ENCODE results near the gene ADCY4. TPM values are rescaled to one million over a fixed set of nuclear protein-coding genes. Genes with fewer than 3 reads are reported as not detected.
A peak's percentile ranks its signal among the peaks of the same experiment; 100 is the strongest.

ADCY4 gene
- total RNA-seq, 1 experiment from 2014 or later, result 0.86 TPM

DNA sequence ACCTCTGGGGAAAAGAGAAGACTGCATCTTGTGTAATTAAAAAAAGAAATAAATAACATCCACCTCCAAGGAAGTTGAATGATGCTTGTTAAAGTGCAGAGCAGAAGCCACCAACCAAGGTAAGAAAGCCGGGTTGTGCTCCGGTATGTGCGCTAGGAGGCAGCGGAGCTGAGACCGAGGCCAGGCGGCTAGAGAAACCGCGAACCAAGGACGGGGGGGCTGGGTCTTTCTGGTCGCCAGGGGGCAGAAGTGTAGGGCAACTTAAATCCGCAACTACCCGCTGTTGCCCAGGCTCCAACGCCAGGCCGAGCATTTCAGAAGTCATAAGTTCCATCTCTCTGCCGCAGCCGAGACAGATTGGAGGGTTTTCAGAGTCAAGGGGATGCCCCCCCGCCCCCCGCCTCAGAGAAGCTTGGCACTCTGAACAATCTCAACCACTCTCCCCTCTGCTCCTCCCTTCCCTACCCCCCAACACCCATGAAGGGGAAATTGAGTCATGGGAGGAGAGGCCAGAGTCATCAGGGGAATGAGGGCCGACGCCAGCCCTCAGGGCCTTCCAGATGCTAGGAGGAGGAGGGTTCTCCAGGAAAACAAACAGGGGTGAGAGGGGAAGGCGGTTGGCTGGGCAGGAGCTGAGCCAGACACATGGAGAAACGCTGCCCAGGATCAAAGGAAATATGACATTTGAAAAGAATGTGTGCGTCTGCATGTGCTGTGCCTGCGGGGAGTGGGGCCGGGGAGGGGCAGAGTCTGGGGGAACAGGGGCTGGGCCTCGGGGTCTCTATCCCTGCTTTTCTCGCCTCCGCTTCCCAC lies 30.9 kb upstream of the ADCY4 start:
- H3K4me1 ChIP-seq (ENCODE audit: control insufficient read depth in 1 of 2, insufficient read depth in 2 of 2, low read length in 2 of 2), result peaks cover 15 to 33% of the 10 kb centered on the region in 2 experiments
- H4K20me1 ChIP-seq (ENCODE audit: insufficient read depth), result no peaks in the 10 kb centered on the region
- no peaks in the 10 kb centered on the region for H3K9me3 ChIP-seq (ENCODE audit: control insufficient read depth in 1 of 2, insufficient read depth in 1 of 2, low read depth in 1 of 2, low read length in 2 of 2)
- intact Hi-C loops (cut with micrococcal nuclease), result loop anchor here (1.0 kb wide), 3 partner anchors 46 to 70 kb away; no protein-coding TSS in a partner anchor
- ChIA-PET CTCF (interaction anchor here (0.7 to 2.3 kb wide), 13 partner anchors 9 to 124 kb away, joined by 3 to 84 read pairs (median 7); partner anchors contain the start of genes CIDEB, SDR39U1 and TINF2), POLR2A (interaction anchor here (0.9 to 2.2 kb wide), 8 partner anchors 14 to 1271 kb away, joined by 3 to 33 read pairs (median 4); partner anchors contain the start of genes ACIN1, CBLN3, KHNYN and RNF31), RAD21 (ENCODE audit: low non-redundant PET in 1 of 2, low total read pairs in 2 of 2, uncharacterized antibody in 2 of 2, unreplicated experiment in 2 of 2) (interaction anchor here (0.7 to 2.2 kb wide), 4 partner anchors 32 to 66 kb away, joined by 3 to 18 read pairs (median 6); no protein-coding TSS in a partner anchor)
- H3K4me3 ChIP-seq (replicated peaks in 1 of 2; ENCODE audit: low read depth in 1 of 2, low read length in 2 of 2), result peak overlapping the region; percentile 55 to 64
- H3K79me2 ChIP-seq (ENCODE audit: insufficient read depth, low read length), result no peaks in the 10 kb centered on the region
- H3K4me2 ChIP-seq (ENCODE audit: low read length), result peak overlapping the region; percentile 97
- ATAC-seq, result peak; percentile 55
- no peaks in the 10 kb centered on the region for H3K27me3 ChIP-seq (ENCODE audit: insufficient read depth, low read length)
- H3K9ac ChIP-seq (ENCODE audit: low read length), result peak overlapping the region; percentile 69
- TSS peak; percentile 82 for BruUV-seq (replicated peaks)
- H2AFZ ChIP-seq (ENCODE audit: low read depth, low read length, poor library complexity, severe bottlenecking), result peak overlapping the region; percentile 78
- DNase-seq (ENCODE audit: low read depth, low spot score), result peak; percentile 85
- no peaks in the 10 kb centered on the region for H3K9me2 ChIP-seq (ENCODE audit: insufficient read depth)
- peak overlapping the region; percentile 89 for H3K27ac ChIP-seq (ENCODE audit: low read depth, low read length)
- no peaks in the 10 kb centered on the region for H3K36me3 ChIP-seq (ENCODE audit: control insufficient read depth in 1 of 2, insufficient read depth in 2 of 2, low read length in 2 of 2)
- TF ChIP-seq POLR2A (IDR thresholded peaks at IDR 0.05; ENCODE audit: borderline replicate concordance, extremely low read depth, insufficient read depth, insufficient read length), result no peak
- no peak; the same call in 1 of the 2 replicates for TF ChIP-seq SIN3A (IDR thresholded peaks at IDR 0.05; ENCODE audit: low read depth)
- TF ChIP-seq SP1 (IDR thresholded peaks at IDR 0.05; ENCODE audit: low read depth), result peak; percentile 39
- peak; percentile 81 for TF ChIP-seq RAD21 (IDR thresholded peaks at IDR 0.05; ENCODE audit: low read depth)
- peak; percentile 32 for TF ChIP-seq POLR2AphosphoS5 (IDR thresholded peaks at IDR 0.05; ENCODE audit: low read depth, low read length)
- peak; percentile 50; the same call in 1 of the 2 replicates for TF ChIP-seq MAX (IDR thresholded peaks at IDR 0.05)
- TF ChIP-seq ELF1 (IDR thresholded peaks at IDR 0.05; ENCODE audit: borderline replicate concordance, low read depth), result no peak
- no peak for TF ChIP-seq FOSL1 (IDR thresholded peaks at IDR 0.05; ENCODE audit: low read depth)
- no peak for TF ChIP-seq ZNF274 (IDR thresholded peaks at IDR 0.05; ENCODE audit: low read depth, low read length)
- TF ChIP-seq ATF3 (IDR thresholded peaks at IDR 0.05), result no peak
- TF ChIP-seq, protein P1, sequence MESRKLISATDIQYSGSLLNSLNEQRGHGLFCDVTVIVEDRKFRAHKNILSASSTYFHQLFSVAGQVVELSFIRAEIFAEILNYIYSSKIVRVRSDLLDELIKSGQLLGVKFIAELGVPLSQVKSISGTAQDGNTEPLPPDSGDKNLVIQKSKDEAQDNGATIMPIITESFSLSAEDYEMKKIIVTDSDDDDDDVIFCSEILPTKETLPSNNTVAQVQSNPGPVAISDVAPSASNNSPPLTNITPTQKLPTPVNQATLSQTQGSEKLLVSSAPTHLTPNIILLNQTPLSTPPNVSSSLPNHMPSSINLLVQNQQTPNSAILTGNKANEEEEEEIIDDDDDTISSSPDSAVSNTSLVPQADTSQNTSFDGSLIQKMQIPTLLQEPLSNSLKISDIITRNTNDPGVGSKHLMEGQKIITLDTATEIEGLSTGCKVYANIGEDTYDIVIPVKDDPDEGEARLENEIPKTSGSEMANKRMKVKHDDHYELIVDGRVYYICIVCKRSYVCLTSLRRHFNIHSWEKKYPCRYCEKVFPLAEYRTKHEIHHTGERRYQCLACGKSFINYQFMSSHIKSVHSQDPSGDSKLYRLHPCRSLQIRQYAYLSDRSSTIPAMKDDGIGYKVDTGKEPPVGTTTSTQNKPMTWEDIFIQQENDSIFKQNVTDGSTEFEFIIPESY (IDR thresholded peaks at IDR 0.05; ENCODE audit: extremely low read depth, insufficient replicate concordance, low read length), result no peak
- no peak for TF ChIP-seq CEBPB (IDR thresholded peaks at IDR 0.05; ENCODE audit: low read depth)
- TF ChIP-seq YY1 (IDR thresholded peaks at IDR 0.05; ENCODE audit: extremely low read depth, insufficient replicate concordance, low read depth, low read length), result peak; percentile 59
- TF ChIP-seq, protein P2, sequence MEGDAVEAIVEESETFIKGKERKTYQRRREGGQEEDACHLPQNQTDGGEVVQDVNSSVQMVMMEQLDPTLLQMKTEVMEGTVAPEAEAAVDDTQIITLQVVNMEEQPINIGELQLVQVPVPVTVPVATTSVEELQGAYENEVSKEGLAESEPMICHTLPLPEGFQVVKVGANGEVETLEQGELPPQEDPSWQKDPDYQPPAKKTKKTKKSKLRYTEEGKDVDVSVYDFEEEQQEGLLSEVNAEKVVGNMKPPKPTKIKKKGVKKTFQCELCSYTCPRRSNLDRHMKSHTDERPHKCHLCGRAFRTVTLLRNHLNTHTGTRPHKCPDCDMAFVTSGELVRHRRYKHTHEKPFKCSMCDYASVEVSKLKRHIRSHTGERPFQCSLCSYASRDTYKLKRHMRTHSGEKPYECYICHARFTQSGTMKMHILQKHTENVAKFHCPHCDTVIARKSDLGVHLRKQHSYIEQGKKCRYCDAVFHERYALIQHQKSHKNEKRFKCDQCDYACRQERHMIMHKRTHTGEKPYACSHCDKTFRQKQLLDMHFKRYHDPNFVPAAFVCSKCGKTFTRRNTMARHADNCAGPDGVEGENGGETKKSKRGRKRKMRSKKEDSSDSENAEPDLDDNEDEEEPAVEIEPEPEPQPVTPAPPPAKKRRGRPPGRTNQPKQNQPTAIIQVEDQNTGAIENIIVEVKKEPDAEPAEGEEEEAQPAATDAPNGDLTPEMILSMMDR (IDR thresholded peaks at IDR 0.05 in 2 of 3, conservative IDR thresholded peaks at IDR 0.05 in 1 of 3; ENCODE audit: borderline replicate concordance in 1 of 3, insufficient read depth in 1 of 3, low read depth in 2 of 3, low read length in 2 of 3), result peak; percentile 88 to 98 (median 89)
- TF ChIP-seq CBX3 (IDR thresholded peaks at IDR 0.05; ENCODE audit: low read depth), result no peak
- TF ChIP-seq EZH2phosphoT487 (IDR thresholded peaks at IDR 0.05; ENCODE audit: borderline replicate concordance), result no peak
- peak; percentile 80 for TF ChIP-seq TCF7L2 (IDR thresholded peaks at IDR 0.05; ENCODE audit: borderline replicate concordance, extremely low read depth, insufficient read depth, insufficient read length)
- TF ChIP-seq EGR1 (IDR thresholded peaks at IDR 0.05; ENCODE audit: low read depth), result no peak
- no peak for TF ChIP-seq EZH2 (IDR thresholded peaks at IDR 0.05)
- no peak for TF ChIP-seq SRF (IDR thresholded peaks at IDR 0.05; ENCODE audit: low read depth)
- no peak for TF ChIP-seq JUND (IDR thresholded peaks at IDR 0.05)
- no peak for TF ChIP-seq ZFX (IDR thresholded peaks at IDR 0.05)
